ENCODE results near the gene HYDIN. TPM values are rescaled to one million over a fixed set of nuclear protein-coding genes. Genes with fewer than 3 reads are reported as not detected.

Gene HYDIN
- polyA plus RNA-seq, 1 of the 3 experiments (the other 2 are of a cell fraction) = 0.33 TPM

GRCh38 chr16:70795296-70795912 is 435.1 kb downstream of the HYDIN start:
- peaks cover 89% of the 10 kb centered on the region for H3K79me2 ChIP-seq (ENCODE audit: insufficient read depth)
- TF ChIP-seq MXI1 (IDR thresholded peaks at IDR 0.05; ENCODE audit: low read depth, low read length) (no peak), EP300 (IDR thresholded peaks at IDR 0.05; ENCODE audit: borderline replicate concordance in 1 of 2, low read depth in 1 of 2, low read length in 1 of 2) (no peak), FOXM1 (IDR thresholded peaks at IDR 0.05; ENCODE audit: low read depth) (no peak), GATA2 (CRISPR knock-in tag; IDR thresholded peaks at IDR 0.05) (no peak), TEAD4 (IDR thresholded peaks at IDR 0.05; ENCODE audit: borderline replicate concordance, insufficient read depth) (no peak), EZH2phosphoT487 (IDR thresholded peaks at IDR 0.05; ENCODE audit: borderline replicate concordance, low read depth) (no peak), PBX3 (IDR thresholded peaks at IDR 0.05) (no peak), REST (IDR thresholded peaks at IDR 0.05; ENCODE audit: low read depth, low read length) (no peak)
- TF ChIP-seq, protein P1, sequence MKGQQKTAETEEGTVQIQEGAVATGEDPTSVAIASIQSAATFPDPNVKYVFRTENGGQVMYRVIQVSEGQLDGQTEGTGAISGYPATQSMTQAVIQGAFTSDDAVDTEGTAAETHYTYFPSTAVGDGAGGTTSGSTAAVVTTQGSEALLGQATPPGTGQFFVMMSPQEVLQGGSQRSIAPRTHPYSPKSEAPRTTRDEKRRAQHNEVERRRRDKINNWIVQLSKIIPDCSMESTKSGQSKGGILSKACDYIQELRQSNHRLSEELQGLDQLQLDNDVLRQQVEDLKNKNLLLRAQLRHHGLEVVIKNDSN (IDR thresholded peaks at IDR 0.05; ENCODE audit: borderline replicate concordance, low read depth) = no peak
- TF ChIP-seq, protein P2, sequence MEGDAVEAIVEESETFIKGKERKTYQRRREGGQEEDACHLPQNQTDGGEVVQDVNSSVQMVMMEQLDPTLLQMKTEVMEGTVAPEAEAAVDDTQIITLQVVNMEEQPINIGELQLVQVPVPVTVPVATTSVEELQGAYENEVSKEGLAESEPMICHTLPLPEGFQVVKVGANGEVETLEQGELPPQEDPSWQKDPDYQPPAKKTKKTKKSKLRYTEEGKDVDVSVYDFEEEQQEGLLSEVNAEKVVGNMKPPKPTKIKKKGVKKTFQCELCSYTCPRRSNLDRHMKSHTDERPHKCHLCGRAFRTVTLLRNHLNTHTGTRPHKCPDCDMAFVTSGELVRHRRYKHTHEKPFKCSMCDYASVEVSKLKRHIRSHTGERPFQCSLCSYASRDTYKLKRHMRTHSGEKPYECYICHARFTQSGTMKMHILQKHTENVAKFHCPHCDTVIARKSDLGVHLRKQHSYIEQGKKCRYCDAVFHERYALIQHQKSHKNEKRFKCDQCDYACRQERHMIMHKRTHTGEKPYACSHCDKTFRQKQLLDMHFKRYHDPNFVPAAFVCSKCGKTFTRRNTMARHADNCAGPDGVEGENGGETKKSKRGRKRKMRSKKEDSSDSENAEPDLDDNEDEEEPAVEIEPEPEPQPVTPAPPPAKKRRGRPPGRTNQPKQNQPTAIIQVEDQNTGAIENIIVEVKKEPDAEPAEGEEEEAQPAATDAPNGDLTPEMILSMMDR (IDR thresholded peaks at IDR 0.05) = no peak
- no peaks in the 10 kb centered on the region for H3K27me3 ChIP-seq (ENCODE audit: insufficient read depth)
- H2AFZ ChIP-seq (ENCODE audit: low read depth) = no peak overlapping the region
- WGBS (ENCODE audit: low lambda C conversion rate) = 90% methylated on average over 12 of the region's 12 CpGs
- no peaks in the 10 kb centered on the region for H3K9me2 ChIP-seq
- H3K4me3 ChIP-seq (ENCODE audit: low read depth in 2 of 2, low read length in 1 of 2) = no peak overlapping the region
- no peaks in the 10 kb centered on the region for H3K9me3 ChIP-seq
- H3K27ac ChIP-seq (ENCODE audit: low read depth in 2 of 2, low read length in 1 of 2) = no peak overlapping the region
- ChIA-PET CTCF (interaction anchor here (0.9 to 1.2 kb wide), 2 partner anchors 24 to 25 kb away, joined by 3 read pairs; no protein-coding TSS in a partner anchor), POLR2A (no interaction called here)
- H3K9ac ChIP-seq = no peak overlapping the region
- H3K36me3 ChIP-seq (replicated peaks in 1 of 2; ENCODE audit: control insufficient read depth in 1 of 2, insufficient read depth in 2 of 2, low read length in 1 of 2) = peaks cover 5 to 13% of the 10 kb centered on the region in 2 experiments
- no peaks in the 10 kb centered on the region for H3F3A ChIP-seq (replicated peaks; ENCODE audit: insufficient read depth)
- H4K20me1 ChIP-seq (ENCODE audit: insufficient read depth) = peaks cover 16% of the 10 kb centered on the region
- DNase-seq = no peak
- H3K4me2 ChIP-seq = no peak overlapping the region
- H3K4me1 ChIP-seq (ENCODE audit: control insufficient read depth in 1 of 2, insufficient read depth in 2 of 2, low read depth in 1 of 2, low read length in 1 of 2) = peaks cover 0 to 9% of the 10 kb centered on the region in 2 experiments; a peak in 2 of 4 replicates
